ENCODE data around the gene PCSK5.

The PCSK5 gene

DNA sequence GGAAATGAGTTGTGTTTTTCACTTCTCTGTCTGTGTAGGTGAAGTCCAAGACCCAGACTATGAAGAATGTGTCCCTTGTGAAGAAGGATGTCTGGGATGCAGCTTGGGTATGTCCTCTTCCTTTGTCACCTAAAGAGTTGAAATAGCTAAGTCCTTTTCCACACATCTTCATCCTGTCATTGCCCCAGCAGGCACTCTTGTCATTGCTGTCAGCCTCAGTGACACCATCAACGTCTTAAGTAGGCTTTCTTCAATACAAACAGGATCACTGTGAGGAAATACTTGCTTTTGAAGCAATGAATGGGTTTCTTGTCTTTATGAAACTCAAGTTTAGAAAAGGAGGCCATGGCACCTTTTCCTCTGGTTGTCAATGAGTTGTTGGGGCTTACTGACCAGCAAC, 350.1 kb downstream of the PCSK5 start:
- H3K4me1 Mint-ChIP-seq, result no peaks in the 10 kb centered on the region
- no peaks in the 10 kb centered on the region for H3K27me3 Mint-ChIP-seq
- H3K27ac Mint-ChIP-seq, result no peak overlapping the region
- H3K4me3 Mint-ChIP-seq, result no peak overlapping the region
- DNase-seq, result no peak
- H3K9me3 Mint-ChIP-seq, result no peaks in the 10 kb centered on the region
- CTCF ChIA-PET, result no interaction called here
- H3K36me3 Mint-ChIP-seq, result no peaks in the 10 kb centered on the region

DNA sequence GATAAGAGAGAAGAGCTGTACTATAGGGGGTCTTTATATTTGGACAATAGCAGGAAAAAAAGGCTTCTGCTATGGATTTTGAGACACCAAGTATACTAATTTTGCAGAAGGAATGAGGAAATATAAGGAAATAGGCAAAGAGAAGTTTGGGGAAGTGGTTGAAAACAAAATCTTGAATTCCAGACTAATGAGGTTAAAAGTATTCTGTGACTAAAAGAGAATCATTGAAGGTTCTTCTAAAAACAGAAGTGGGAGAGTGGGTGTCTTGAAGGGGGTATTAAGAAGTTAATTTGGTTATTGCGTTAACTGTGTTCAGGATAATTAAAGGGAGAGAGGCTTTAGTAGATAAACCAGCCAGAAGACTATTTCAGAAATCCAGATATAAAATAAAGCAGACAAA, 355.0 kb downstream of the PCSK5 start:
- H3K4me3 Mint-ChIP-seq, result no peak overlapping the region
- no peaks in the 10 kb centered on the region for H3K9me3 Mint-ChIP-seq
- H3K27ac Mint-ChIP-seq, result no peak overlapping the region
- no peaks in the 10 kb centered on the region for H3K27me3 Mint-ChIP-seq
- no peak for DNase-seq
- CTCF ChIA-PET, result no interaction called here
- H3K4me1 Mint-ChIP-seq, result no peaks in the 10 kb centered on the region
- H3K36me3 Mint-ChIP-seq, result no peaks in the 10 kb centered on the region

DNA sequence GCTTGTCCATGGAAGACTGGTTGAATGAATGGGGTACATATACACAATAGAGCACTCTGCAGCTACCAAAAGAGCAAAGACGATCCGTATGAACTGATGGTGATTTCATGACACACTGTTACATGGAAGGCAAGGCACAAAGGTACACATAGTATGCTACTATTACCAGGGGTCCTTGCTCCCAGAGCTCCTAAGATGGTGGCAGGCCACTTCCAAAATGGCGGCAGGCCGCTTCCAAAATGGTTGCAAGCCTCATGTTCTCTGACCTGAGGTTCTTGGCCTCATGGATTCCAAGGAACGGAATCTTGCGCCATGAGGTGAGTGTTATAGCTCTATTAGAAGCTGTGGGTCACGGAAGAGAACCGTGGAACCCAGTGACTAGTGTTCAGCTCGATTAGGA, 356.2 kb downstream of the PCSK5 start:
- CTCF ChIA-PET, result no interaction called here

DNA sequence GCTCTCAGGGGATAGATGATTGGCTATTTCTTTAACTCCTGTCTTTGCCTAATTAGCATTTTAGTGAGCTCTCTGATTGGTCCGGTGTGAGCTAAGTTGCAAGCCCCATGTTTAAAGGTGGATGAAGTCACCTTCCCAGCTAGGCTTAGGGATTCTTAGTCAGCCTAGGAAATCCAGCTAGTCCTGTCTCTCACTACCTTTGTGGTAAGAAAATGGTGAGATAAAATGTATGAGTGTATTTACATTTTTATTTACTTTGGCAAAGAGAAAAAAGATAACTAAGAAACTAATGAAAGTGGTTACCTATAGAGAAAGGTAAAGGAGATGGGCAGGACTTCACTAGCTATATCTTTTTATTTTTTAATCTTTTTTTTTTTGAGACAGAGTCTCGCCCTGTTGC, 357.0 kb downstream of the PCSK5 start:
- H3K9me3 Mint-ChIP-seq, result no peaks in the 10 kb centered on the region
- no peak overlapping the region for H3K27ac Mint-ChIP-seq
- no peaks in the 10 kb centered on the region for H3K27me3 Mint-ChIP-seq
- CTCF ChIA-PET, result no interaction called here
- H3K4me3 Mint-ChIP-seq, result no peak overlapping the region
- no peaks in the 10 kb centered on the region for H3K36me3 Mint-ChIP-seq
- no peaks in the 10 kb centered on the region for H3K4me1 Mint-ChIP-seq
- DNase-seq, result no peak

More for the DNA sequence above, 356.2 kb downstream of the PCSK5 start:
- no peaks in the 10 kb centered on the region for H3K27me3 Mint-ChIP-seq
- no peak for DNase-seq
- H3K4me1 Mint-ChIP-seq, result no peaks in the 10 kb centered on the region
- no peaks in the 10 kb centered on the region for H3K36me3 Mint-ChIP-seq
- H3K4me3 Mint-ChIP-seq, result no peak overlapping the region
- no peaks in the 10 kb centered on the region for H3K9me3 Mint-ChIP-seq
- H3K27ac Mint-ChIP-seq, result no peak overlapping the region

DNA sequence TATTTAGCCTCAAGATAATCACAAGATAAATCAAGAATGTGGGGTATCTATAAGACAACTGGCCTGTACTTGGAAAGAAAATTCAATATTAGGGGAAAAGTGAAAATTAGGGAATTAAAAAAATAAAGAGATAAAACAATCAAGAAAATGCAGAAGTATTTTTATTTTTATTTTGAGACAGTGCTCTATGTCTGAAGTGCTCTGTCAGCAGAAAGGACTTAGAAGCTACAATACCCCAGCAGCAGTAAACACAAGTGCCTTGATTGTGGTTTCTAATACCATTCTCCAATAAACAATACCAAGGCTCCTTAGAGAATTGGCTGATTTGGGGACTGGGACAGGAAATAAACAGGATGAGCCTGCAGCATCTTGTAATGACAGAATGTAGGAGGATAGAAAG, 358.8 kb downstream of the PCSK5 start:
- DNase-seq, result no peak
- H3K4me3 Mint-ChIP-seq, result no peak overlapping the region
- no peaks in the 10 kb centered on the region for H3K9me3 Mint-ChIP-seq
- no peaks in the 10 kb centered on the region for H3K4me1 Mint-ChIP-seq
- H3K27ac Mint-ChIP-seq, result no peak overlapping the region
- H3K36me3 Mint-ChIP-seq, result no peaks in the 10 kb centered on the region
- H3K27me3 Mint-ChIP-seq, result no peaks in the 10 kb centered on the region
- CTCF ChIA-PET, result no interaction called here

DNA sequence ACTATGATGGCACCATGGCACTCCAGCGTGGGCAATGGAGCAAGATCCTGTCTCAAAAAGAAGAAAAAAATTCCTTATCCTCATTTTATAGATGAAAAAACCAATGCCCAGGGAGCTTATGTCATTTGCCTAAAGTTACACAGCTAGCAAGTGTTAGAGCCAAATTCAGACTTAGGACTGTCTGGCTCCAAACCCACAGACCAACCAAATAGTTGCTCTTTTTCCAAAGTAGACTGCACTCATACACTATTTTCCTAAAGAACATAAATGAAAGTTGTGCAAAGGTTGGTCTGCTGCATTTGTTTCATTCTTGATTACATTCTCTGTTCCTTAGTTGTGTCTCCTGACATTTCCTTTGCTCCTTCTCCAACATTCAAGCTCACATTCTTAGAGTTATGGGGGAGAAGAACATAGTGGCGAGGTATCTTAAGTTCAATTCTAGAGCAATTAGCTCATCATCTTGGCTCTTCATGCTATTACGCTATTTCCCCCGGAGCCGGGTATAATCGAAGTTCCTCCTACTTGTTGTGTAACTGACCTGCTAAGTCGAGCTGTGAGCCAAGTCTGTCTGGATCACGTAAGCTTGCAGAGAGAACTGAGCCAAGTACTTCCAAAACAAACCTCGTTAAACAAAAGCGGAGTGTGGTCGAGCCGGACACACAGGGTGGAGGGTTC, 365.4 kb downstream of the PCSK5 start:
- DNase-seq, result no peak
- Mint-ChIP-seq H3K4me1 (no peaks in the 10 kb centered on the region), H3K4me3 (no peak overlapping the region), H3K27me3 (no peaks in the 10 kb centered on the region), H3K27ac (no peak overlapping the region), H3K36me3 (no peaks in the 10 kb centered on the region), H3K9me3 (no peaks in the 10 kb centered on the region)
- CTCF ChIA-PET, result no interaction called here

DNA sequence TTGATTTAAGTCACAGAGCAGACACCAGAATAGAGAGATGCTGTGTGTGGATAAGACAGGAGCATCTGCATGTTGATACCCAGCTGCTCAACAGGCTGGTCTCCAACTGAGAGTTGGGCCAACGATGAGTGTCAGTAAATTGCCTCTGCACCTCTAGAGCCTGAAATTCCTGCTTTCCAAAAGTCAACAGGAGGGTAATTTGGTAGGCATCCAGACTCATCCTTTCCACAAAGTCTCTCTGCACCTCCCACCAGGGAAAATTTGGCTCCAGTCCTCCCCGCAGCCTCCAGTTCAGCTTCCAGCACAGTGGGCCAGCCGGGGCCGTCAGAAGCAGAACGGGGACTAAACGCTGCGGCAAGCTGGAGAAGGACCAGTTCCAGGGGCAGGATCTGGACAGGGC, 366.8 kb downstream of the PCSK5 start:
- CTCF ChIA-PET, result no interaction called here

DNA sequence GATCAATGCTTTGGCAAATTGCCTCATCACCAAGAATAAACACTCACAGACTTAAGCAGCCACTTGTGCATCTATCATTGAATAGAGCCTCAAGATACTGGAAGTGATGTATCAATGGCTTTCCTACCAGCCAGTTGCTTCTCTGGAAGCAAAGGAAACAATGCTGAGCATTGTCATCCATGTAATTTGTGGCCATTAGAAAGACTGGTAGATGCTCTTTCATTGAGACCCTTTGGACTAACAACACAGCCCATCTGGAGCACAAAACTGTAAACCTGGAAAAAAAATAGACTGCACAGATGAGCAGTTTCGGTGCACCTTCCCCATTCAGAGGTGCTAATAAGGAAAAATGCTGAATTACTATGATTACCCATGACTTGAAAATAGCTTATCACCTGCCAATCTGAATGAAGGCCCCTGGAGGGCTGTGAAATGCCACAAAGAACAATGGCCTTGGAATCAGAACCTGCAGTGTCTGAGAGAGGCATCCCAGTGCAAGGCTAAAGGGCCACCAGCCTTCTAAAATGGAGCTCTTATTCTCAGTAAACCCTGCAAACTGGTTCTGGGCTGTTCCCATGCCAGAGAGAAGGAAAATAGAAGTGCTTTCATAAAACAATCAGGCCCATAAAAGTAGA, 376.3 kb downstream of the PCSK5 start:
- CTCF ChIA-PET, result no interaction called here
- DNase-seq, result no peak

More for the DNA sequence above, 366.8 kb downstream of the PCSK5 start:
- Mint-ChIP-seq H3K4me3 (no peak overlapping the region), H3K4me1 (no peaks in the 10 kb centered on the region), H3K27me3 (no peaks in the 10 kb centered on the region), H3K36me3 (no peaks in the 10 kb centered on the region), H3K27ac (no peak overlapping the region), H3K9me3 (no peaks in the 10 kb centered on the region)
- DNase-seq, result no peak

DNA sequence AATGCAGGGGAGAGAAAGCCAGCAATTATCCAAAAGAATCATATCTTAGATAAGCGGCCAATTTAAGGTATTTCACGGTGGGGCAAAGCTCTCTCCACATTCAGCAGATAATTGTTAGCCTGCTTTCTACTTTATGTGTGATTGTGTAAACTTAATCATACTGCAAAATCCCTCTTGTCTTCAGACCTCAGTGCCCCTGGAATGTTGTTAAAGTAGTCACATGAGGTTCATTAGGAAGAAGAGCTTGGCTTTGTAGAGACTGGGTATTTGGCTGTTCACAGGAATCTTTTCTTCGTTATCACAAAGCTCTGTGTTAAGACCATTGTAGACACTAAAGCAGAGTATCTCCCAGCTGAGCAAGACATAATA, 376.8 kb downstream of the PCSK5 start:
- Mint-ChIP-seq H3K4me1 (no peaks in the 10 kb centered on the region), H3K9me3 (peaks cover 2% of the 10 kb centered on the region), H3K36me3 (no peaks in the 10 kb centered on the region), H3K4me3 (no peak overlapping the region), H3K27ac (no peak overlapping the region), H3K27me3 (peaks cover 4% of the 10 kb centered on the region)
- CTCF ChIA-PET, result no interaction called here
- no peak for DNase-seq

More for the DNA sequence above, 376.3 kb downstream of the PCSK5 start:
- Mint-ChIP-seq H3K4me3 (no peak overlapping the region), H3K4me1 (no peaks in the 10 kb centered on the region), H3K36me3 (no peaks in the 10 kb centered on the region), H3K9me3 (peaks cover 2% of the 10 kb centered on the region), H3K27ac (no peak overlapping the region), H3K27me3 (peaks cover 4% of the 10 kb centered on the region)

DNA sequence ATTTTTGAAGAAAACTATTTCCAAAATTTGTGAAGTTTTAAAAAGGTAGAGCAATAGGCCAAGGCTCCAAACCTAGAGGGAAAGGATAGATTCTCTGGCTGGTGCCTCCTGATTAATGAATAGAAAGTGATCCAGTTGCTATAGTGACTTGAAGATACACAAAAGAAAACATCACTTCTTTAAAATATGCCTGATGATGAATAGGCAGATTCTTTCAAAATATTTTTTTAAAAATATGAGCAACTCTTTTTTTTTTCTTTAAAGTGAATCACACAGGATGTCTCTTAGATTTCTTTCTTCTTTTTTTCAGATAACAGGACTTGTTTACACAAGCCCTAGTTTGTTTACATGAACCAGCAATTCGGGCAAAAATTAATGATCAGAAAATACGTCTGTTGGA, 379.3 kb downstream of the PCSK5 start:
- CTCF ChIA-PET, result no interaction called here
- Mint-ChIP-seq H3K36me3 (no peaks in the 10 kb centered on the region), H3K9me3 (no peaks in the 10 kb centered on the region), H3K4me1 (no peaks in the 10 kb centered on the region), H3K27me3 (peaks cover 4% of the 10 kb centered on the region), H3K4me3 (no peak overlapping the region), H3K27ac (no peak overlapping the region)
- no peak for DNase-seq

DNA sequence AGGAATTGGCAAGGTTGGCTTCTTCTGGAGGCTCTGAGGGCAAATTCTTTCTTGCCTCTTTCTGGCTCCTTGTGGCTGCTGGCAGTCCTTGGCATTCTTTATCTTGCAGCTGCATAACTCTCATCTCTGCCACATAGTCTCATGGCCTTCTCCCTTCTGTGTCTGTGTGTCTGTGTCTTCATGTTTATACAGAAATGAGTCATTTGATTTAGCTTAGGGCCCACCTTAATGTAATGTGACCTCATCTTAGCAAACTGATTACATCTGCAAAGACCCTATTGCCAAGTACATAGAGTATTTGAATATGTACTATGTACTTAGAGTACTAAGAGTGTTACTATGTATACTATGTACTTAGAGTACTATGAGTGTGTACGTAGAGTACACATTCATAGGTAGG, 381.3 kb downstream of the PCSK5 start:
- Mint-ChIP-seq H3K4me3 (no peak overlapping the region), H3K27ac (no peak overlapping the region), H3K27me3 (peaks cover 4% of the 10 kb centered on the region), H3K36me3 (no peaks in the 10 kb centered on the region), H3K4me1 (no peaks in the 10 kb centered on the region), H3K9me3 (no peaks in the 10 kb centered on the region)
- no peak for DNase-seq
- CTCF ChIA-PET, result no interaction called here

DNA sequence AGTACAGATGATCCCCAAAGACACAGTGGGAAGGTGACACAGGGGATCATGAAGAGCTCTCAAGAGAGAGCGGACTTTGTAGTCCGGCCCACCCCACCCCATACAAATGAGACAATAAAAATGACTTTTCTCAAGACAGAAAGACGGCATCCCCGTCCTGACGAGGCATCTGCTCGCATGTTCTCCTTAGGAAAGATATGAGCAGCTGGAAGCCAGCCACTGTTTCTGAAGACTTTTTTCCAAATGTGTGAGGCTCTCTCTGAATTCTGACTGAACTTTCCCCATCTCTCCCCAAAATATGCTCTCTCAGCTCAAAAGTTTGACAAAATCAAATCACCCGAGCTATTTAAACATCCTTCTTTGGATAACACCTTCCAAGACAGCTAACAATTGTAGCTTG, 398.6 kb downstream of the PCSK5 start:
- no peaks in the 10 kb centered on the region for H3K9me3 Mint-ChIP-seq
- no peak overlapping the region for H3K27ac Mint-ChIP-seq
- H3K4me3 Mint-ChIP-seq, result no peak overlapping the region
- H3K36me3 Mint-ChIP-seq, result no peaks in the 10 kb centered on the region
- no peak for DNase-seq
- CTCF ChIA-PET, result interaction anchor here (1.4 kb wide), 1 partner anchor 10 kb away, joined by 4 read pairs; no protein-coding TSS in a partner anchor
- no peaks in the 10 kb centered on the region for H3K27me3 Mint-ChIP-seq
- H3K4me1 Mint-ChIP-seq, result peaks cover 2% of the 10 kb centered on the region

DNA sequence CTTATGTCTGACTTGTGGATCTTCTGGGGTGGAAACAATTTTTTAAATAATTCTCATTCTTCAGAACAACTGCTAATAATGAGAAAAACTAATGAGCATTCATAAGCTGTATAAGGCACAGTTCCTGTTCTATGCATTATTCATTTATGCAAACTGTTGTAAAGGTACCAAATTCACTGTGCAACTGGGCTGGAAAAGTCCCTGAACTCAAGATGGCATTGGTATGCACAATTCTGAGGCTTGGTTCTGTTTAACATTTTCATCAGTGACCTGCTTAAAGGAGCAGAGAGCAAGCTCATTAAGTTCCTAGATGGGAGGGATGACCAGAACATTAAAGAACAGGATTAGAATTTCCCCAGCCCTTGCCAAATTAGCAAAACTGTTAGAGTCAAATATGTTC, 399.2 kb downstream of the PCSK5 start:
- CTCF ChIA-PET, result interaction anchor here (0.7 to 1.5 kb wide), 3 partner anchors 9 to 13 kb away, joined by 3 to 4 read pairs (median 4); no protein-coding TSS in a partner anchor
- peaks cover 4% of the 10 kb centered on the region for H3K4me1 Mint-ChIP-seq

DNA sequence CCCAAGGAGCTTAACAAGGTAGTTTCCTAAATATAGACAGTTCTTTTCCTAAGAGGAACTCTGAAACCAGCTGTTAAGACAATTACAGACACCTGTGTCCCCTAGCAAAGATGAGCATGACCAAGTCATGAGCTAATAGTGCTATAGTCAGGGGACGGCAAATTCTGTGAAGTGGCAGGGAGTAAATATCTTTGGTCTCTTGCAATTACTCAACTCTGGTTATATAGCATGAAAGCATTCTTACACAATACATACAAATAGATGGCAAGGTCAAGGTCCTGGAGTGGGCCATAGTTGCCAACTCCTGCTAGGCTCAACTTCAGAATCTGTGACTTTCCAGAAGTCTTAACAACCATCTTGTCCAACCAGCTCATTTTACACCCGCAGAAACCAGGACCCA, 400.1 kb downstream of the PCSK5 start:
- no peak for DNase-seq
- peaks cover 4% of the 10 kb centered on the region for H3K4me1 Mint-ChIP-seq
- H3K36me3 Mint-ChIP-seq, result no peaks in the 10 kb centered on the region
- no peak overlapping the region for H3K4me3 Mint-ChIP-seq
- CTCF ChIA-PET, result interaction anchor here (0.7 to 1.5 kb wide), 4 partner anchors 8 to 424 kb away, joined by 3 to 4 read pairs (median 4); no protein-coding TSS in a partner anchor
- H3K9me3 Mint-ChIP-seq, result no peaks in the 10 kb centered on the region
- no peaks in the 10 kb centered on the region for H3K27me3 Mint-ChIP-seq
- H3K27ac Mint-ChIP-seq, result no peak overlapping the region

More for the DNA sequence above, 399.2 kb downstream of the PCSK5 start:
- no peak for DNase-seq
- Mint-ChIP-seq H3K9me3 (no peaks in the 10 kb centered on the region), H3K36me3 (no peaks in the 10 kb centered on the region), H3K27me3 (no peaks in the 10 kb centered on the region), H3K4me3 (no peak overlapping the region), H3K27ac (no peak overlapping the region)

DNA sequence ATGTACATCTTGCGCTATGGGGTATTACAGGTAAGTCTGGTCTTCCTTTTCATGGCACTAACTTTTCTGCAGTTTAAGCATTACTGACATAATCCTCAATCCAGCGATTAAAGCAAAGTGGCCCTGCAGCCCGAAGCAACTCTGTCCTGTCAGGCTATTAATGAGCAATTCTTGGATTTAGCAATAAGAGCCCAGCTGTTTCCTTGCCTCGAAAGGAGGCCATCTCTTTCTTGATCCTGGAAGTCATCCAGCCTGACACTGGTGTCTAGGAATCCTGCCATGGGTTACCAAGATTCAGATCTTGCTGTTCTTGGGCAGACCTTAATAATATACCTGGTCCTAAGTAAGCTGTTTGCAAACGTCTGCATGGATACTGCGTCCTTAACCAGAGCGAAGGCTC, 401.8 kb downstream of the PCSK5 start:
- no peaks in the 10 kb centered on the region for H3K9me3 Mint-ChIP-seq
- H3K36me3 Mint-ChIP-seq, result no peaks in the 10 kb centered on the region
- H3K4me1 Mint-ChIP-seq, result peaks cover 4% of the 10 kb centered on the region
- no peak for DNase-seq
- no peak overlapping the region for H3K27ac Mint-ChIP-seq
- H3K27me3 Mint-ChIP-seq, result no peaks in the 10 kb centered on the region
- H3K4me3 Mint-ChIP-seq, result no peak overlapping the region
- CTCF ChIA-PET, result interaction anchor here (0.7 to 1.4 kb wide), 2 partner anchors 10 kb away, joined by 3 to 4 read pairs; no protein-coding TSS in a partner anchor
